Suprapubic skin (tissue), 4 donors: ENCODE data around the gene ABCC6.

Source experiments
- EP300 ChIP-seq: sonication (generic); formaldehyde crosslinking; IDR thresholded peaks from one replicate; pipeline ENCODE4 v1.6.1; 2017; ENCODE audit warnings: antibody characterized with exemption
- POLR2A ChIP-seq, 2 donors: fragments of 450-650 bp; IDR thresholded peaks; one replicate each; pipeline ENCODE4 v1.6.1; 2017; ENCODE audit warnings: antibody characterized with exemption in 2 of 2, mild to moderate bottlenecking in 2 of 2, moderate library complexity in 2 of 2
- POLR2AphosphoS5 ChIP-seq, 3 donors: sonication (generic); formaldehyde crosslinking; IDR thresholded peaks; one replicate each; pipeline ENCODE4 v1.6.1; 2017; ENCODE audit warnings: antibody characterized with exemption in 3 of 3
- TF ChIP-seq, protein P1 (sequence below), 2 donors: fragments of 200-600 bp in 1 of 2; fragments of 450-650 bp in 1 of 2; sonication (generic) in 1 of 2; IDR thresholded peaks; one replicate each; pipeline ENCODE4 v1.5.1; 2016 to 2019; ENCODE audit warnings: antibody characterized with exemption in 2 of 2, mild to moderate bottlenecking in 1 of 2, moderate library complexity in 1 of 2

DNA sequence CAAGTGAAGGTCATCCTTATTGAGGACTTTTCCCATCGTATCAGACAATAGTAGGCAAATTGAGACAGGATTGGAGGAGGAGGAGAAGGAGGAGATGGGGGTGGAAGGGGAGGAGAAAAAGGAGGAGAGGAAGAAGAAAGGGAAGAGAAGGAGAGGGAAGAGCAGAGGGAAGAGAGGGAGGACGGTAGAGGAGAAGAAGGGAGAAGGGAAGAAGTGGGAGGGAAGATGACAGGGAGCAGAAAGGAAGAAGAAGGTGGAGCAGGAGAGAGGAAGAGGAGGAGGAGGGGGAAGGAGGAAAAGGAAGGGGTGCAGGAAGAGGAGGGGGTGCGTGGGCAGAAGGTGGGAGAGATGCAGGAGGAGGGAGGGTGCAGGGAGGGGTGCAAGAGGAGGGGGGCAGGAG, 26.0 kb downstream of the ABCC6 start:
- TF ChIP-seq, protein P1, sequence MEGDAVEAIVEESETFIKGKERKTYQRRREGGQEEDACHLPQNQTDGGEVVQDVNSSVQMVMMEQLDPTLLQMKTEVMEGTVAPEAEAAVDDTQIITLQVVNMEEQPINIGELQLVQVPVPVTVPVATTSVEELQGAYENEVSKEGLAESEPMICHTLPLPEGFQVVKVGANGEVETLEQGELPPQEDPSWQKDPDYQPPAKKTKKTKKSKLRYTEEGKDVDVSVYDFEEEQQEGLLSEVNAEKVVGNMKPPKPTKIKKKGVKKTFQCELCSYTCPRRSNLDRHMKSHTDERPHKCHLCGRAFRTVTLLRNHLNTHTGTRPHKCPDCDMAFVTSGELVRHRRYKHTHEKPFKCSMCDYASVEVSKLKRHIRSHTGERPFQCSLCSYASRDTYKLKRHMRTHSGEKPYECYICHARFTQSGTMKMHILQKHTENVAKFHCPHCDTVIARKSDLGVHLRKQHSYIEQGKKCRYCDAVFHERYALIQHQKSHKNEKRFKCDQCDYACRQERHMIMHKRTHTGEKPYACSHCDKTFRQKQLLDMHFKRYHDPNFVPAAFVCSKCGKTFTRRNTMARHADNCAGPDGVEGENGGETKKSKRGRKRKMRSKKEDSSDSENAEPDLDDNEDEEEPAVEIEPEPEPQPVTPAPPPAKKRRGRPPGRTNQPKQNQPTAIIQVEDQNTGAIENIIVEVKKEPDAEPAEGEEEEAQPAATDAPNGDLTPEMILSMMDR (IDR thresholded peaks at IDR 0.05), result no peak
- TF ChIP-seq POLR2AphosphoS5 (IDR thresholded peaks at IDR 0.05), result no peak
- TF ChIP-seq EP300, result no peak
- TF ChIP-seq POLR2A (IDR thresholded peaks at IDR 0.05), result no peak
